ENCODE results near the gene GPR179.

DNA sequence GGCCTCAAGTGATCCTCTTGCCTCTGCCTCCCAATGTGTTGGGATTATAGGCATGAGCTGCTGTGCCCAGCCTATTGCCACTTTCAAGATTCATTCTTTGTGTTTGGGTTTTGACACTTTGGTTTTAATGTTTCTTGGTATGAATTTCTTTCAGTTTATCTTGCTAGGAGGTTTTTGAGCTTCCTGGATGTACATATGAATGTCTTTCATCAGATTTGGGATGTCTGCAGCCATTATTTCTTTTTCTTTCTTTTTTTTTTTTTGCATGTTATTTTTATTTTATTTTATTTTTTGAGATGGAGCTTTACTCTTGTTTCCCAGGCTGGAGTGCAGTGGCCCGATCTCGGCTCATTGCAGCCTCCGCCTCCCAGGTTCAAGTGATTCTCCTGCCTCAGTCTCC, 28.3 kb downstream of the GPR179 start:
- TF ChIP-seq ZNF384 (IDR thresholded peaks at IDR 0.05) (no peak), L3MBTL2 (conservative IDR thresholded peaks at IDR 0.05) (no peak), SUZ12 (IDR thresholded peaks at IDR 0.05) (no peak), SP1 (IDR thresholded peaks at IDR 0.05) (no peak), ELF4 (IDR thresholded peaks at IDR 0.05) (no peak), TARDBP (IDR thresholded peaks at IDR 0.05) (no peak), CTBP1 (IDR thresholded peaks at IDR 0.05; ENCODE audit: borderline replicate concordance) (no peak)
- TF ChIP-seq, protein P1, sequence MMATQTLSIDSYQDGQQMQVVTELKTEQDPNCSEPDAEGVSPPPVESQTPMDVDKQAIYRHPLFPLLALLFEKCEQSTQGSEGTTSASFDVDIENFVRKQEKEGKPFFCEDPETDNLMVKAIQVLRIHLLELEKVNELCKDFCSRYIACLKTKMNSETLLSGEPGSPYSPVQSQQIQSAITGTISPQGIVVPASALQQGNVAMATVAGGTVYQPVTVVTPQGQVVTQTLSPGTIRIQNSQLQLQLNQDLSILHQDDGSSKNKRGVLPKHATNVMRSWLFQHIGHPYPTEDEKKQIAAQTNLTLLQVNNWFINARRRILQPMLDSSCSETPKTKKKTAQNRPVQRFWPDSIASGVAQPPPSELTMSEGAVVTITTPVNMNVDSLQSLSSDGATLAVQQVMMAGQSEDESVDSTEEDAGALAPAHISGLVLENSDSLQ (IDR thresholded peaks at IDR 0.05) = no peak

Data from HEK293T (cell line).